ENCODE results near the gene ALOX15B. TPM values are rescaled to one million over a fixed set of nuclear protein-coding genes. Genes with fewer than 3 reads are reported as not detected.

Gene ALOX15B
- total RNA-seq, 6 experiments from 2014 or later, result 0.22 to 2.2 (median 0.72) TPM

DNA sequence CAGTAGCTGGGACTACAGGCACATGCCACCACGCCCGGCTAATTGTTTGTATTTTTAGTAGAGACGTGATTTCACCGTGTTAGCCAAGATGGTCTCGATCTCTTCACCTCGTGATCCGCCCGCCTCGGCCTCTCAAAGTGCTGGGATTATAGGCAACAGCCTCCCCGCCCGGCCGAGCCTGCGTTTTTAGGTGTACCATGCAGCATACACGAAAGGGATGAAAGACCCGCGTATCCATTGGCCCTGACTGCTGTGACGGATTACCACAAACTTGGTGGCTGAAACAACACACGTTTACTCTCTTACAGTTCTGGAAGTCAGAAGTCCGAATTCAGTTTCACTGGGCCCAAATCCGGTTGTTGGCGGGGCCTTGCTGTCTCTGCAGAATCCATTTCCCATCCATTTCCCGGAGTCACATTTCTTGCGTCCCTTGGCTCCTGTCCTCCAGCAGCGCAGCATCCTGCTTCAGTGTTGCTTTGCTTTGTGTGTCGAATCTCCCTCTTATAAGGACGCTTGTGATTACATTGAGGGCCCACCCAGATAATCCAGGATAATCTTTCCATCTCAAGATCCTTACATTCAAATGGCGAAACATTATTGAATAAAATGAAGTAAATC is 44.8 kb upstream of the ALOX15B start:
- Histone ChIP-seq H3K36me3 (no peaks in the 10 kb centered on the region), H3K27me3 (no peaks in the 10 kb centered on the region), H3K9me3 (no peaks in the 10 kb centered on the region), H3K4me1 (peaks cover 0 to 5% (median 0%) of the 10 kb centered on the region in 4 donors), H3K27ac (no peak overlapping the region), H3K4me3 (no peak overlapping the region)
- DNase-seq (peak in 1 of 3 donors; percentile 40), ATAC-seq (peak in 2 of 4 donors; percentile 16 to 39)
- WGBS (ENCODE audit: insufficient coverage, low coverage, low lambda C conversion rate, missing lambda C conversion rate), result 69% methylated on average over 23 of the region's 27 CpGs
- no peak for TF ChIP-seq POLR2A (IDR thresholded peaks at IDR 0.05)
- TF ChIP-seq, protein P1, sequence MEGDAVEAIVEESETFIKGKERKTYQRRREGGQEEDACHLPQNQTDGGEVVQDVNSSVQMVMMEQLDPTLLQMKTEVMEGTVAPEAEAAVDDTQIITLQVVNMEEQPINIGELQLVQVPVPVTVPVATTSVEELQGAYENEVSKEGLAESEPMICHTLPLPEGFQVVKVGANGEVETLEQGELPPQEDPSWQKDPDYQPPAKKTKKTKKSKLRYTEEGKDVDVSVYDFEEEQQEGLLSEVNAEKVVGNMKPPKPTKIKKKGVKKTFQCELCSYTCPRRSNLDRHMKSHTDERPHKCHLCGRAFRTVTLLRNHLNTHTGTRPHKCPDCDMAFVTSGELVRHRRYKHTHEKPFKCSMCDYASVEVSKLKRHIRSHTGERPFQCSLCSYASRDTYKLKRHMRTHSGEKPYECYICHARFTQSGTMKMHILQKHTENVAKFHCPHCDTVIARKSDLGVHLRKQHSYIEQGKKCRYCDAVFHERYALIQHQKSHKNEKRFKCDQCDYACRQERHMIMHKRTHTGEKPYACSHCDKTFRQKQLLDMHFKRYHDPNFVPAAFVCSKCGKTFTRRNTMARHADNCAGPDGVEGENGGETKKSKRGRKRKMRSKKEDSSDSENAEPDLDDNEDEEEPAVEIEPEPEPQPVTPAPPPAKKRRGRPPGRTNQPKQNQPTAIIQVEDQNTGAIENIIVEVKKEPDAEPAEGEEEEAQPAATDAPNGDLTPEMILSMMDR (IDR thresholded peaks at IDR 0.05), result no peak
- intact Hi-C loops (cut with DNase I), result no loop called here

DNA sequence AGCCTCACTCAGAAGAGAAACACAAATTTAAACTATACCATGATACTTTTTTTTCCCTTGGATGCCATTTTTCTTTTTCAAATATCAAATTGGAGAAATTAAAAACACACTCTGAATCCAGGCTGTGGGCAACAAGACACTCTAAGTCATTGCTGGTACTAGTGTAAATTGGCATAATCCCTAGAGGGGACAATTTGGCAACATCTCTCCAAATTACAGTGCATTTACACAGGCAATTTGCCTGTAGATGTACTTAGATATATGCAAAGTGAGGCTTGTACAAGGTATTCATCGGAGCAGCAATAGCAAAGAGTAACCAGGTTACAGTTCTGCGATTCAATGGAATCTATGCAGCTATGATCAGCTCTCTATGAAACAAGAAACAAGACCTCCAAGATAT is 43.1 kb upstream of the ALOX15B start:
- Histone ChIP-seq H3K27me3 (no peaks in the 10 kb centered on the region), H3K27ac (no peak overlapping the region), H3K4me3 (no peak overlapping the region), H3K36me3 (no peaks in the 10 kb centered on the region), H3K9me3 (no peaks in the 10 kb centered on the region), H3K4me1 (no peaks in the 10 kb centered on the region)
- no peak for ATAC-seq
- intact Hi-C loops (cut with DNase I), result no loop called here
- no peak for TF ChIP-seq POLR2A (IDR thresholded peaks at IDR 0.05)
- no peak for DNase-seq
- WGBS (ENCODE audit: insufficient coverage, low coverage, low lambda C conversion rate, missing lambda C conversion rate), result 94% methylated on average over 2 of the region's 2 CpGs

DNA sequence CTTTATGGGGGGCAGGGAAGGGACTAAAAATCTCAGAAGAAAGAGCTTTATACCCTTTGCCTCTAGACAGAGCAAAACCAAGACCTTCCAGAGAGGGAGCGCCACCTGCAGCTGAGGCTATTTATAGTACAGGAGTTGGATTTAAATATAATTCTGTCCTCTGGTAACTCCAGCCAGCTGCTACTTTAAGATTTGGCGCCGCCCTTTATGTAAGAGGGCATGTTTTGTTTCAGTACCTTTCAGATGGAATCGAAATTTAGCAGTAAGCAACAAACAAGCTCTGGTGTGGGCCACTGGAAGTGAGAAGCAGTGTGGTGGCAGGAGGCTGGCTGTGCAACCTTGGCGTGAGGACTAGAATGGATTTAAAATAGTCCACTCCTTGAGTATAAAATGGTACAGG is 41.7 kb upstream of the ALOX15B start:
- Histone ChIP-seq H3K36me3 (no peaks in the 10 kb centered on the region), H3K4me3 (no peak overlapping the region), H3K27me3 (no peaks in the 10 kb centered on the region), H3K4me1 (peaks cover 0 to 7% (median 0%) of the 10 kb centered on the region in 4 donors), H3K27ac (no peak overlapping the region), H3K9me3 (no peaks in the 10 kb centered on the region)
- intact Hi-C loops (cut with DNase I), result no loop called here
- DNase-seq, result peak in 1 of 3 donors; percentile 40
- TF ChIP-seq, protein P1 (IDR thresholded peaks at IDR 0.05), result peak in 3 of 4 donors; percentile 30 to 36 (median 34)
- TF ChIP-seq POLR2A (IDR thresholded peaks at IDR 0.05), result no peak
- ATAC-seq, result peak; percentile 40 to 60 (median 50)
- 30% methylated on average over 5 of the region's 5 CpGs for WGBS (ENCODE audit: insufficient coverage, low coverage, low lambda C conversion rate, missing lambda C conversion rate)

DNA sequence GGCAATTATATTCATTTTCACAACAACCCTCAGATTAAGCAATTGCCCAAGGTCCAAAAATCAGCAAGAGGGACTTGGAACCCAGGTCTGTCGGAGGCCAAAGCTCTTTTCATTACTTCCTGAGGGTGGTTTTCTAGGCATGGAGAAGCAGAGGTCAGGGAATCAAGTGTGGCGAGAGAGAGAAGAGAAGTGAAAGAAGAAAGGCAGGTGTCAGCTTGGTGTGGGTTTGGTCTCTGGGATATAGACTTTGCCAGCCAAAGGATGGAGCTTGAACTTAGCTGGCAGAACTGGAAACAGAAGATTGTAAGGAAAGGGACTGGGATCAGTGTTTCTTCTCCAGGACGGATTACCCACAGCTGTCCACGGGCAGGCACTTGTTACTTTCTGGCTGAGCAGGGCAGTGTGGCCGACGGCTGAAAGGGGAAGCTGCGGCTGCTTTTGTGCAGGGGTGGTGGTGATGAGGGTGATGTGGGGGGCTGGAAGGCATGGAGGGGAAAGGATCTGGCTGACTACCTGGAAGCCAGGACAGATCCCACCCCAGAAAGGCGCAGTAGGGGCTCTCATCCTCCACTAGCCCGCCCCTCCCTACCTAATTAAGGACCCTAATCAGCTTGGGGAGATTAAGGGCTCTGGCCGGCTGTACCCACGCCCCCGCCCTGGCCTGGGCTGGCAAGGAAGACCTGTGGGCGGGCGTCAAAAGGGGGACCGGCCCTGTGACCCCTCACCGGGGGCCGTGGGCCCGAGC is 36.7 kb upstream of the ALOX15B start, which contains the start of gene GUCY2D:
Gene GUCY2D, plus strand, starts transcription at position 640 of the 745 bp plus-strand sequence. CDS start 433 bp downstream, outside the sequence.
- no peak for TF ChIP-seq POLR2A (IDR thresholded peaks at IDR 0.05)
- TF ChIP-seq, protein P1 (IDR thresholded peaks at IDR 0.05), result no peak
- ATAC-seq (peak; percentile 26 to 65 (median 44)), DNase-seq (peak in 1 of 3 donors; percentile 45)
- Histone ChIP-seq H3K27ac (no peak within 1 kb of the TSS), H3K9me3 (no peaks in the 10 kb centered on the region), H3K4me1 (peaks cover 0 to 20% (median 0%) of the 10 kb centered on the region in 4 donors), H3K27me3 (no peaks in the 10 kb centered on the region), H3K36me3 (no peaks in the 10 kb centered on the region), H3K4me3 (no peak within 1 kb of the TSS)
- intact Hi-C loops (cut with DNase I), result no loop called here
- WGBS (ENCODE audit: insufficient coverage, low coverage, low lambda C conversion rate, missing lambda C conversion rate), result 23% methylated on average over 12 of the region's 18 CpGs
